A673 (cell line): Measurements from ENCODE around the gene SLC66A2. TPM values are rescaled to one million over a fixed set of nuclear protein-coding genes. Genes with fewer than 3 reads are reported as not detected.

Experiments used
- BruUV-seq: library from RNA; stranded (reverse); fragments of 400-500 nt; replicated peaks from 2 replicates; lab custom pipeline; 2021; lab: Mats Ljungman, UMichigan
- CTCF ChIA-PET: fragments of 300-600 bp; sonication (Branson Sonifier 250); formaldehyde crosslinking; loops from one replicate; lab custom pipeline; 2022; ENCODE audit warnings: antibody characterized with exemption; lab: Charles Lee
- POLR2A ChIA-PET: fragments of 300-600 bp; sonication (Branson Sonifier 250); formaldehyde crosslinking; loops from one replicate; lab custom pipeline; 2022; ENCODE audit warnings: antibody characterized with exemption; ENCODE audit not compliant: low non-redundant PET; lab: Charles Lee
- DNase-seq: peaks from one replicate; pipeline ENCODE4 v3.0.0-alpha.2; 2015; ENCODE audit warnings: low spot score
- H3K27ac ChIP-seq: fragments of 200-600 bp; sonication (generic); 2 replicates; pipeline ENCODE4 v1.5.1; 2016; ENCODE audit warnings: mixed run types, low read depth, mild to moderate bottlenecking, mixed read lengths, antibody characterized with exemption, low read length; ENCODE audit not compliant: poor library complexity, severe bottlenecking
- H3K27me3 ChIP-seq: fragments of 200-600 bp; sonication (generic); replicated peaks from 2 replicates; pipeline ENCODE4 v1.6.1; 2017; ENCODE audit warnings: mixed run types, low read depth, mild to moderate bottlenecking, mixed read lengths, antibody characterized with exemption, low read length; ENCODE audit not compliant: insufficient read depth, poor library complexity
- H3K36me3 ChIP-seq: fragments of 200-600 bp; sonication (generic); 2 replicates; pipeline ENCODE4 v1.6.1; 2016; ENCODE audit warnings: mixed run types, mild to moderate bottlenecking, mixed read lengths, antibody characterized with exemption, low read length; ENCODE audit not compliant: insufficient read depth, poor library complexity, severe bottlenecking
- H3K4me1 ChIP-seq: fragments of 200-600 bp; sonication (generic); 2 replicates; pipeline ENCODE4 v1.6.1; 2017; ENCODE audit warnings: mixed run types, mild to moderate bottlenecking, mixed read lengths, antibody characterized with exemption, low read length; ENCODE audit not compliant: insufficient read depth, poor library complexity, severe bottlenecking
- H3K4me3 ChIP-seq: fragments of 200-600 bp; sonication (generic); 2 replicates; pipeline ENCODE4 v1.5.1; 2016; ENCODE audit warnings: low read depth, mixed run types, mild to moderate bottlenecking, mixed read lengths, low read length; ENCODE audit not compliant: poor library complexity, severe bottlenecking
- H3K9me3 ChIP-seq: fragments of 200-600 bp; sonication (generic); 2 replicates; pipeline ENCODE4 v1.6.1; 2016; ENCODE audit warnings: mixed run types, low read depth, mild to moderate bottlenecking, mixed read lengths, antibody characterized with exemption, low read length; ENCODE audit not compliant: poor library complexity, severe bottlenecking
- CTCF ChIP-seq: fragments of 300-800, 200-600 bp; sonication (generic); conservative IDR thresholded peaks from 2 replicates; pipeline ENCODE4 v1.5.1; 2017; ENCODE audit warnings: low read depth, mild to moderate bottlenecking, antibody characterized with exemption, low read length, moderate library complexity, mixed read lengths
- EZH2 ChIP-seq: fragments of 200-600 bp; sonication (generic); IDR thresholded peaks from 2 replicates; pipeline ENCODE4 v1.6.1; 2017; ENCODE audit warnings: borderline replicate concordance, low read depth, mild to moderate bottlenecking, mixed read lengths, antibody characterized with exemption, low read length; ENCODE audit not compliant: poor library complexity, severe bottlenecking
- intact Hi-C: fragments of 100-400 bp; cut with micrococcal nuclease; formaldehyde crosslinking; loops from one replicate; pipeline ENCODE4 v1.10.0; 2022; ENCODE audit not compliant: unreplicated experiment
- total RNA-seq: library from RNA; stranded (reverse); gene quantifications from 2 replicates; pipeline ENCODE4 v1.2.3, GENCODE V29; 2021

Gene SLC66A2
- total RNA-seq, 1 experiment from 2014 or later, result 28.0 TPM

- DNase-seq, result no peak
- intact Hi-C loops, result no loop called here
- Histone ChIP-seq H3K27ac (no peak overlapping the region), H3K4me3 (no peak overlapping the region), H3K4me1 (no peaks in the 10 kb centered on the region), H3K9me3 (no peaks in the 10 kb centered on the region), H3K36me3 (peaks cover 34% of the 10 kb centered on the region), H3K27me3 (no peaks in the 10 kb centered on the region)
- POLR2A ChIA-PET, result no interaction called here
- TF ChIP-seq CTCF (no peak), EZH2 (no peak)
- no TSS peak for BruUV-seq
- CTCF ChIA-PET, result no interaction called here
These were observed 22.1 kb upstream of the SLC66A2 start for GRCh38 chr18:79973517-79973916.

GRCh38 chr18:79972720-79973119 is 21.3 kb upstream of the SLC66A2 start:
- no peak overlapping the region for H3K4me3 ChIP-seq
- BruUV-seq, result no TSS peak
- ChIA-PET CTCF (no interaction called here), POLR2A (no interaction called here)
- peaks cover 34% of the 10 kb centered on the region for H3K36me3 ChIP-seq
- H3K4me1 ChIP-seq, result no peaks in the 10 kb centered on the region
- H3K9me3 ChIP-seq, result no peaks in the 10 kb centered on the region
- intact Hi-C loops, result no loop called here
- H3K27me3 ChIP-seq, result no peaks in the 10 kb centered on the region
- TF ChIP-seq CTCF (no peak), EZH2 (no peak)
- H3K27ac ChIP-seq, result no peak overlapping the region
- no peak for DNase-seq

GRCh38 chr18:79971986-79972385 is 20.5 kb upstream of the SLC66A2 start:
- Histone ChIP-seq H3K27me3 (no peaks in the 10 kb centered on the region), H3K4me1 (no peaks in the 10 kb centered on the region), H3K27ac (no peak overlapping the region), H3K36me3 (peaks cover 27% of the 10 kb centered on the region), H3K9me3 (no peaks in the 10 kb centered on the region), H3K4me3 (no peak overlapping the region)
- CTCF ChIA-PET, result no interaction called here
- intact Hi-C loops, result no loop called here
- BruUV-seq, result no TSS peak
- POLR2A ChIA-PET, result no interaction called here
- no peak for DNase-seq
- TF ChIP-seq EZH2 (no peak), CTCF (no peak)
